ENCODE measurements around the gene TECR.

- TF ChIP-seq, protein P1, sequence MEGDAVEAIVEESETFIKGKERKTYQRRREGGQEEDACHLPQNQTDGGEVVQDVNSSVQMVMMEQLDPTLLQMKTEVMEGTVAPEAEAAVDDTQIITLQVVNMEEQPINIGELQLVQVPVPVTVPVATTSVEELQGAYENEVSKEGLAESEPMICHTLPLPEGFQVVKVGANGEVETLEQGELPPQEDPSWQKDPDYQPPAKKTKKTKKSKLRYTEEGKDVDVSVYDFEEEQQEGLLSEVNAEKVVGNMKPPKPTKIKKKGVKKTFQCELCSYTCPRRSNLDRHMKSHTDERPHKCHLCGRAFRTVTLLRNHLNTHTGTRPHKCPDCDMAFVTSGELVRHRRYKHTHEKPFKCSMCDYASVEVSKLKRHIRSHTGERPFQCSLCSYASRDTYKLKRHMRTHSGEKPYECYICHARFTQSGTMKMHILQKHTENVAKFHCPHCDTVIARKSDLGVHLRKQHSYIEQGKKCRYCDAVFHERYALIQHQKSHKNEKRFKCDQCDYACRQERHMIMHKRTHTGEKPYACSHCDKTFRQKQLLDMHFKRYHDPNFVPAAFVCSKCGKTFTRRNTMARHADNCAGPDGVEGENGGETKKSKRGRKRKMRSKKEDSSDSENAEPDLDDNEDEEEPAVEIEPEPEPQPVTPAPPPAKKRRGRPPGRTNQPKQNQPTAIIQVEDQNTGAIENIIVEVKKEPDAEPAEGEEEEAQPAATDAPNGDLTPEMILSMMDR (conservative IDR thresholded peaks at IDR 0.05), result no peak
- TF ChIP-seq ZFX (IDR thresholded peaks at IDR 0.05), result no peak
Observed at GRCh38 chr19:14530005-14530348, 583 bp downstream of the TECR start.
